HEK293 (cell line): ENCODE data around the gene SAMM50.

ENCODE experiments used
- BCL11B ChIP-seq: fragments of 450-650 bp; formaldehyde crosslinking; IDR thresholded peaks from 2 replicates; pipeline ENCODE4 v1.5.1; 2016; ENCODE audit warnings: low read depth, missing biosample characterization, missing genetic modification characterization
- GLIS2 ChIP-seq: fragments of 450-650 bp; formaldehyde crosslinking; IDR thresholded peaks from 2 replicates; pipeline ENCODE4 v1.5.1; 2016; ENCODE audit warnings: missing biosample characterization, missing genetic modification characterization
- HOXC10 ChIP-seq: sonication (generic); formaldehyde crosslinking; IDR thresholded peaks from 2 replicates; pipeline ENCODE4 v1.8.1; 2023; ENCODE audit warnings: mild to moderate bottlenecking, missing genetic modification reagents
- KLF1 ChIP-seq: fragments of 450-650 bp; formaldehyde crosslinking; IDR thresholded peaks from 2 replicates; pipeline ENCODE4 v1.5.1; 2016; ENCODE audit warnings: missing biosample characterization, missing genetic modification characterization
- SCRT2 ChIP-seq: fragments of 450-650 bp; formaldehyde crosslinking; IDR thresholded peaks from 2 replicates; pipeline ENCODE4 v1.5.1; 2016; ENCODE audit warnings: missing biosample characterization, missing genetic modification characterization
- ZNF23 ChIP-seq: fragments of 450-650 bp; formaldehyde crosslinking; IDR thresholded peaks from 2 replicates; pipeline ENCODE4 v1.5.1; 2016; ENCODE audit warnings: missing biosample characterization, missing genetic modification characterization, borderline replicate concordance
- ZNF785 ChIP-seq: fragments of 450-650 bp; formaldehyde crosslinking; IDR thresholded peaks from 2 replicates; pipeline ENCODE4 v1.5.1; 2016; ENCODE audit warnings: missing biosample characterization, missing genetic modification characterization
- TF ChIP-seq, protein P1 (sequence below): fragments of 450-650 bp; IDR thresholded peaks from 2 replicates; pipeline ENCODE4 v1.5.1; 2018; ENCODE audit warnings: missing biosample characterization, mild to moderate bottlenecking, missing genetic modification characterization
- TF ChIP-seq, protein P2 (sequence below): fragments of 450-650 bp; formaldehyde crosslinking; IDR thresholded peaks from 2 replicates; pipeline ENCODE4 v1.5.1; 2016; ENCODE audit warnings: missing biosample characterization, missing genetic modification characterization
- TF ChIP-seq, protein P3 (sequence below): fragments of 450-650 bp; formaldehyde crosslinking; IDR thresholded peaks from 2 replicates; pipeline ENCODE4 v1.5.1; 2016; ENCODE audit warnings: missing biosample characterization, missing genetic modification characterization

DNA sequence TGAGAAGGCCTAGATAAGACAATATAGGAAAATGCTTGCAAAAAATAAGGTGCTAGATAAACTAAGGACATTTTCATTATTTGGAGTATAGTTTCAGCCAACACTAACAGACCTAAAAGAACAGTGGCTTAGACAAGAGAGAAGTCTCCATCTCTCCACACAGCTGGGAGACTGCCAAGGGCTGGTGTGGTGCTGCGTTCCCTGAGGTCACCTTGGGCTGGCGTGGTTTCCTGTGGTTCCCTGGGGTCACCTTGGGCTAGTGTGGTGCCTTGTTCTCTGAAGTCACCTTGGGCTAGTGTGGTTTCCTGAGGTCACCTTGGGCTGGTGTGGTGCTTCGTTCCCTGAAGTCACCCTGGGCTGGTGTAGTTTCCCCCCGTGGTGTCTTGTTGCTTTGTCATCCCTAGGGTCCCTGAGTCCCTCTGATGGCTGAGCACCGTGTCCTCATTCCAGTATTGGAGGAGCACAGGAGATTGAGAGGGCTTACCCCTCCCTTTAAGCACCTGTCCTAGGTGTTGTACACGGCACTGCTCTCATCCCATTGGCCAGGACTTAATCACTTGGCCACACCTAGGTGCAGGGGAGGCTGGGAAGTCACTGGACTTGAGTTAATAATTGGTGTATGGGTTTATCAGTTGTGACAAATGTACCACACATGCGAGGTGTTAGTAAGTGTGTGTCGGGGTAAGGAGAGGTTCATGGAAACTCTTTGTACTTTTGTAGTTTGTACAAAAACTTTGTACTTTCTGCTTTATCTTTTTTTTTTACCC is 14.9 kb downstream of the SAMM50 start:
- TF ChIP-seq, protein P1, sequence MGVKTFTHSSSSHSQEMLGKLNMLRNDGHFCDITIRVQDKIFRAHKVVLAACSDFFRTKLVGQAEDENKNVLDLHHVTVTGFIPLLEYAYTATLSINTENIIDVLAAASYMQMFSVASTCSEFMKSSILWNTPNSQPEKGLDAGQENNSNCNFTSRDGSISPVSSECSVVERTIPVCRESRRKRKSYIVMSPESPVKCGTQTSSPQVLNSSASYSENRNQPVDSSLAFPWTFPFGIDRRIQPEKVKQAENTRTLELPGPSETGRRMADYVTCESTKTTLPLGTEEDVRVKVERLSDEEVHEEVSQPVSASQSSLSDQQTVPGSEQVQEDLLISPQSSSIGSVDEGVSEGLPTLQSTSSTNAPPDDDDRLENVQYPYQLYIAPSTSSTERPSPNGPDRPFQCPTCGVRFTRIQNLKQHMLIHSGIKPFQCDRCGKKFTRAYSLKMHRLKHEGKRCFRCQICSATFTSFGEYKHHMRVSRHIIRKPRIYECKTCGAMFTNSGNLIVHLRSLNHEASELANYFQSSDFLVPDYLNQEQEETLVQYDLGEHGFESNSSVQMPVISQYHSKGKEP (tag by site-specific recombination): no peak
- TF ChIP-seq ZNF785 (tag by site-specific recombination) (no peak), ZNF23 (no peak), GLIS2 (no peak), KLF1 (tag by site-specific recombination) (no peak), BCL11B (no peak), SCRT2 (tag by site-specific recombination) (no peak), HOXC10 (CRISPR knock-in tag) (no peak)
- TF ChIP-seq, protein P2, sequence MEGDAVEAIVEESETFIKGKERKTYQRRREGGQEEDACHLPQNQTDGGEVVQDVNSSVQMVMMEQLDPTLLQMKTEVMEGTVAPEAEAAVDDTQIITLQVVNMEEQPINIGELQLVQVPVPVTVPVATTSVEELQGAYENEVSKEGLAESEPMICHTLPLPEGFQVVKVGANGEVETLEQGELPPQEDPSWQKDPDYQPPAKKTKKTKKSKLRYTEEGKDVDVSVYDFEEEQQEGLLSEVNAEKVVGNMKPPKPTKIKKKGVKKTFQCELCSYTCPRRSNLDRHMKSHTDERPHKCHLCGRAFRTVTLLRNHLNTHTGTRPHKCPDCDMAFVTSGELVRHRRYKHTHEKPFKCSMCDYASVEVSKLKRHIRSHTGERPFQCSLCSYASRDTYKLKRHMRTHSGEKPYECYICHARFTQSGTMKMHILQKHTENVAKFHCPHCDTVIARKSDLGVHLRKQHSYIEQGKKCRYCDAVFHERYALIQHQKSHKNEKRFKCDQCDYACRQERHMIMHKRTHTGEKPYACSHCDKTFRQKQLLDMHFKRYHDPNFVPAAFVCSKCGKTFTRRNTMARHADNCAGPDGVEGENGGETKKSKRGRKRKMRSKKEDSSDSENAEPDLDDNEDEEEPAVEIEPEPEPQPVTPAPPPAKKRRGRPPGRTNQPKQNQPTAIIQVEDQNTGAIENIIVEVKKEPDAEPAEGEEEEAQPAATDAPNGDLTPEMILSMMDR (tag by site-specific recombination): no peak
- TF ChIP-seq, protein P3, sequence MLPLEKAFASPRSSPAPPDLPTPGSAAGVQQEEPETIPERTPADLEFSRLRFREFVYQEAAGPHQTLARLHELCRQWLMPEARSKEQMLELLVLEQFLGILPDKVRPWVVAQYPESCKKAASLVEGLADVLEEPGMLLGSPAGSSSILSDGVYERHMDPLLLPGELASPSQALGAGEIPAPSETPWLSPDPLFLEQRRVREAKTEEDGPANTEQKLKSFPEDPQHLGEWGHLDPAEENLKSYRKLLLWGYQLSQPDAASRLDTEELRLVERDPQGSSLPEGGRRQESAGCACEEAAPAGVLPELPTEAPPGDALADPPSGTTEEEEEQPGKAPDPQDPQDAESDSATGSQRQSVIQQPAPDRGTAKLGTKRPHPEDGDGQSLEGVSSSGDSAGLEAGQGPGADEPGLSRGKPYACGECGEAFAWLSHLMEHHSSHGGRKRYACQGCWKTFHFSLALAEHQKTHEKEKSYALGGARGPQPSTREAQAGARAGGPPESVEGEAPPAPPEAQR (tag by site-specific recombination): no peak
